Rectal smooth muscle tissue (tissue), 1 donor: Measurements from ENCODE around the gene ATP13A3.
"Not testable (repeated sequence)": the region's sequence is repeated elsewhere in the genome, so short reads cannot be mapped to it uniquely, and the experiment has no call there.

Experiments used
- H3K27ac ChIP-seq: one replicate; pipeline ENCODE4 v1.7.0; 2013; ENCODE audit warnings: low read depth, low read length, inconsistent platforms
- H3K27me3 ChIP-seq: one replicate; pipeline ENCODE4 v1.7.0; 2013; ENCODE audit warnings: low read length; ENCODE audit not compliant: control insufficient read depth, insufficient read depth
- H3K36me3 ChIP-seq: one replicate; pipeline ENCODE4 v1.7.0; 2013; ENCODE audit warnings: low read length; ENCODE audit not compliant: control insufficient read depth, insufficient read depth
- H3K4me1 ChIP-seq: one replicate; pipeline ENCODE4 v1.7.0; 2013; ENCODE audit warnings: low read length; ENCODE audit not compliant: control insufficient read depth, insufficient read depth
- H3K4me3 ChIP-seq: one replicate; pipeline ENCODE4 v1.7.0; 2013; ENCODE audit warnings: low read length
- H3K9ac ChIP-seq: one replicate; pipeline ENCODE4 v1.7.0; 2013; ENCODE audit warnings: low read length

ATP13A3 gene

GRCh38 chr3:194482830-194483229 lies 4.0 kb downstream of the ATP13A3 start:
- not testable (repeated sequence) for H3K4me3 ChIP-seq, H3K27me3 ChIP-seq, H3K36me3 ChIP-seq, H3K27ac ChIP-seq, H3K4me1 ChIP-seq, H3K9ac ChIP-seq

GRCh38 chr3:194482196-194482593 lies 4.6 kb downstream of the ATP13A3 start:
- Histone ChIP-seq H3K36me3 (no peaks in the 10 kb centered on the region), H3K27me3 (no peaks in the 10 kb centered on the region), H3K27ac (no peak overlapping the region), H3K4me3 (no peak overlapping the region), H3K9ac (no peak overlapping the region), H3K4me1 (peaks cover 3% of the 10 kb centered on the region)

- no peaks in the 10 kb centered on the region for H3K27me3 ChIP-seq
- H3K9ac ChIP-seq, result no peak overlapping the region
- H3K4me3 ChIP-seq, result no peak overlapping the region
- H3K4me1 ChIP-seq, result peaks cover 3% of the 10 kb centered on the region
- no peak overlapping the region for H3K27ac ChIP-seq
- no peaks in the 10 kb centered on the region for H3K36me3 ChIP-seq
These were observed 5.1 kb downstream of the ATP13A3 start for GRCh38 chr3:194481525-194482195.

- H3K36me3 ChIP-seq, result no peaks in the 10 kb centered on the region
- no peak overlapping the region for H3K27ac ChIP-seq
- peaks cover 3% of the 10 kb centered on the region for H3K4me1 ChIP-seq
- H3K4me3 ChIP-seq, result no peak overlapping the region
- no peak overlapping the region for H3K9ac ChIP-seq
- H3K27me3 ChIP-seq, result no peaks in the 10 kb centered on the region
These were observed 5.7 kb downstream of the ATP13A3 start for GRCh38 chr3:194481103-194481502.

GRCh38 chr3:194476784-194477183 lies 10.0 kb downstream of the ATP13A3 start:
- Histone ChIP-seq H3K4me1 (no peaks in the 10 kb centered on the region), H3K4me3 (no peak overlapping the region), H3K27ac (no peak overlapping the region), H3K9ac (no peak overlapping the region), H3K27me3 (no peaks in the 10 kb centered on the region), H3K36me3 (no peaks in the 10 kb centered on the region)

GRCh38 chr3:194475978-194476377 lies 10.8 kb downstream of the ATP13A3 start:
- Histone ChIP-seq H3K27me3 (no peaks in the 10 kb centered on the region), H3K4me1 (no peaks in the 10 kb centered on the region), H3K36me3 (no peaks in the 10 kb centered on the region)

GRCh38 chr3:194475138-194475932 lies 11.5 kb downstream of the ATP13A3 start:
- Histone ChIP-seq H3K36me3 (no peaks in the 10 kb centered on the region), H3K27me3 (no peaks in the 10 kb centered on the region), H3K4me1 (no peaks in the 10 kb centered on the region), H3K9ac (no peak overlapping the region), H3K27ac (no peak overlapping the region), H3K4me3 (no peak overlapping the region)

More at GRCh38 chr3:194475978-194476377, 10.8 kb downstream of the ATP13A3 start:
- H3K27ac ChIP-seq, result no peak overlapping the region
- no peak overlapping the region for H3K9ac ChIP-seq
- no peak overlapping the region for H3K4me3 ChIP-seq

- no peaks in the 10 kb centered on the region for H3K27me3 ChIP-seq
- H3K4me3 ChIP-seq, result no peak overlapping the region
- no peak overlapping the region for H3K9ac ChIP-seq
- no peaks in the 10 kb centered on the region for H3K36me3 ChIP-seq
- H3K4me1 ChIP-seq, result no peaks in the 10 kb centered on the region
- H3K27ac ChIP-seq, result no peak overlapping the region
These were observed 12.1 kb downstream of the ATP13A3 start for GRCh38 chr3:194474675-194475074.

- no peaks in the 10 kb centered on the region for H3K4me1 ChIP-seq
- H3K4me3 ChIP-seq, result no peak overlapping the region
- no peaks in the 10 kb centered on the region for H3K36me3 ChIP-seq
- no peaks in the 10 kb centered on the region for H3K27me3 ChIP-seq
- no peak overlapping the region for H3K27ac ChIP-seq
- no peak overlapping the region for H3K9ac ChIP-seq
These were observed 14.4 kb downstream of the ATP13A3 start for GRCh38 chr3:194472290-194472920.

GRCh38 chr3:194471863-194472262 lies 14.9 kb downstream of the ATP13A3 start:
- no peak overlapping the region for H3K9ac ChIP-seq
- no peaks in the 10 kb centered on the region for H3K36me3 ChIP-seq
- H3K27me3 ChIP-seq, result no peaks in the 10 kb centered on the region
- H3K4me1 ChIP-seq, result no peaks in the 10 kb centered on the region
- no peak overlapping the region for H3K4me3 ChIP-seq
- H3K27ac ChIP-seq, result no peak overlapping the region

- no peaks in the 10 kb centered on the region for H3K27me3 ChIP-seq
- H3K4me3 ChIP-seq, result no peak overlapping the region
- no peak overlapping the region for H3K9ac ChIP-seq
- H3K36me3 ChIP-seq, result no peaks in the 10 kb centered on the region
- no peaks in the 10 kb centered on the region for H3K4me1 ChIP-seq
- H3K27ac ChIP-seq, result no peak overlapping the region
These were observed 16.2 kb downstream of the ATP13A3 start for GRCh38 chr3:194470615-194471014.

GRCh38 chr3:194469977-194470376 lies 16.8 kb downstream of the ATP13A3 start:
- H3K36me3 ChIP-seq, result no peaks in the 10 kb centered on the region
- no peak overlapping the region for H3K9ac ChIP-seq
- no peak overlapping the region for H3K4me3 ChIP-seq
- no peak overlapping the region for H3K27ac ChIP-seq
- no peaks in the 10 kb centered on the region for H3K4me1 ChIP-seq
- no peaks in the 10 kb centered on the region for H3K27me3 ChIP-seq
